Caco-2 (cell line): Measurements from ENCODE around the gene KIF16B. TPM values are rescaled to one million over a fixed set of nuclear protein-coding genes. Genes with fewer than 3 reads are reported as not detected.

Experiments
- BruUV-seq: library from RNA; stranded (reverse); fragments of 400-500 nt; replicated peaks from 2 replicates; lab custom pipeline; 2021; lab: Mats Ljungman, UMichigan
- CTCF ChIA-PET: fragments of 300-600 bp; sonication (Branson Sonifier 250); formaldehyde crosslinking; loops from one replicate; lab custom pipeline; 2022; ENCODE audit warnings: antibody characterized with exemption; lab: Charles Lee
- POLR2A ChIA-PET: fragments of 300-600 bp; sonication (Branson Sonifier 250); formaldehyde crosslinking; loops from one replicate; lab custom pipeline; 2022; ENCODE audit warnings: antibody characterized with exemption; lab: Charles Lee
- DNase-seq, 2 experiments: peaks; one replicate each; pipeline versions ENCODE4 v3.0.0 to v3.0.0-alpha.2; 2020 to 2022
- H3K27me3 ChIP-seq: replicated peaks from 2 replicates; pipeline ENCODE4 v1.6.0; 2011; ENCODE audit warnings: low read length; ENCODE audit not compliant: control insufficient read depth, insufficient read depth
- H3K36me3 ChIP-seq: 2 replicates; pipeline ENCODE4 v1.5.1; 2011; ENCODE audit warnings: low read length; ENCODE audit not compliant: control insufficient read depth, insufficient read depth
- H3K4me1 ChIP-seq: fragments of 250-450 bp; sonication (Bioruptor Pico); 2 replicates; pipeline ENCODE4 v1.5.1; 2020; ENCODE audit warnings: mild to moderate bottlenecking
- H3K4me3 ChIP-seq: 2 replicates; pipeline ENCODE4 v1.5.1; 2011; ENCODE audit warnings: low read depth, mild to moderate bottlenecking, control low read depth, low read length
- H3K9me3 ChIP-seq: fragments of 250-450 bp; sonication (Bioruptor Pico); 2 replicates; pipeline ENCODE4 v1.5.1; 2020; ENCODE audit warnings: mild to moderate bottlenecking, moderate library complexity
- H3K27ac Mint-ChIP-seq: one replicate; pipeline ENCODE4 v1.8.0; 2022; ENCODE audit warnings: mixed read lengths; ENCODE audit not compliant: unreplicated experiment
- H3K27me3 Mint-ChIP-seq: one replicate; pipeline ENCODE4 v1.8.0; 2022; ENCODE audit warnings: mixed read lengths; ENCODE audit not compliant: insufficient read depth, unreplicated experiment
- H3K36me3 Mint-ChIP-seq: one replicate; pipeline ENCODE4 v1.8.0; 2022; ENCODE audit warnings: mild to moderate bottlenecking, mixed read lengths; ENCODE audit not compliant: insufficient read depth, unreplicated experiment
- H3K4me1 Mint-ChIP-seq: one replicate; pipeline ENCODE4 v1.8.0; 2022; ENCODE audit warnings: low read depth, mixed read lengths; ENCODE audit not compliant: unreplicated experiment
- H3K4me3 Mint-ChIP-seq: one replicate; pipeline ENCODE4 v1.8.0; 2022; ENCODE audit warnings: mild to moderate bottlenecking, moderate library complexity, mixed read lengths; ENCODE audit not compliant: unreplicated experiment
- H3K9me3 Mint-ChIP-seq: one replicate; pipeline ENCODE4 v1.8.0; 2022; ENCODE audit warnings: mixed read lengths; ENCODE audit not compliant: unreplicated experiment
- CTCF ChIP-seq, 2 experiments: fragments of 200-600 bp in 1 of 2; IDR thresholded peaks; 1 replicate in 1 of 2; 2 replicates in 1 of 2; pipeline versions ENCODE4 v1.5.1 to v1.8.0; 2011 to 2022; ENCODE audit warnings: antibody characterized with exemption in 1 of 2, control low read depth in 1 of 2, inconsistent platforms in 1 of 2, low read depth in 1 of 2, low read length in 1 of 2, mild to moderate bottlenecking in 1 of 2, moderate library complexity in 1 of 2; ENCODE audit not compliant: insufficient read depth in 1 of 2, severe bottlenecking in 1 of 2, unreplicated experiment in 1 of 2
- intact Hi-C: fragments of 100-400 bp; cut with micrococcal nuclease; formaldehyde crosslinking; loops from one replicate; pipeline ENCODE4 v1.10.0; 2022; ENCODE audit not compliant: unreplicated experiment
- total RNA-seq: library from RNA; stranded (reverse); gene quantifications from 2 replicates; pipeline ENCODE4 v1.2.3, GENCODE V29; 2022

KIF16B gene
- total RNA-seq, 1 experiment from 2014 or later = 11.3 TPM

DNA sequence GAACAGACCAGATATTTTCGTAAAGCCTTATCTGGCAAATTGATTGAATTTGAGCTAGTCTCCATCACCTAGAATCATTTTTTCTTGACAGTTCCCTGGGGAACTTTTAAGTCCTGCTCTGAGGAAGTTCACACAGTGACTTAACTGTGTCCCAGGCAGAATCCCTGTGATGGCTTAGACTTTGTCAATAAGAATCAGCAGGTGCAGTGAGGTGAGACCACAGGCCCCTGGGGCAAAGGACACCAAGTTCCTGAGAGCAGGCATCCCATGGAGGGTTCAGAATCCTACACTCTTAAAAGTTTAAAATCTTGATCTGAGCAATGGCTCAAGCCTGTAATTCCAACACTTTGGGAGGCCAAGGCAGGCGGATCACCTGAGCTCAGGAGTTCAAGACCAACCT lies 13.0 kb downstream of the KIF16B start:
- Mint-ChIP-seq H3K36me3 (no peaks in the 10 kb centered on the region), H3K9me3 (no peaks in the 10 kb centered on the region), H3K4me3 (no peak overlapping the region), H3K4me1 (peaks cover 10% of the 10 kb centered on the region), H3K27me3 (no peaks in the 10 kb centered on the region), H3K27ac (no peak overlapping the region)
- BruUV-seq = no TSS peak
- Histone ChIP-seq H3K36me3 (no peaks in the 10 kb centered on the region), H3K9me3 (no peaks in the 10 kb centered on the region), H3K4me1 (no peaks in the 10 kb centered on the region), H3K27me3 (no peaks in the 10 kb centered on the region), H3K4me3 (no peak overlapping the region)
- no peak for TF ChIP-seq CTCF (IDR thresholded peaks at IDR 0.05; ENCODE audit: insufficient read depth in 1 of 2, low read depth in 1 of 2, low read length in 1 of 2, severe bottlenecking in 1 of 2, unreplicated experiment in 1 of 2)
- ChIA-PET CTCF (no interaction called here), POLR2A (no interaction called here)
- intact Hi-C loops = no loop called here
- DNase-seq = no peak

DNA sequence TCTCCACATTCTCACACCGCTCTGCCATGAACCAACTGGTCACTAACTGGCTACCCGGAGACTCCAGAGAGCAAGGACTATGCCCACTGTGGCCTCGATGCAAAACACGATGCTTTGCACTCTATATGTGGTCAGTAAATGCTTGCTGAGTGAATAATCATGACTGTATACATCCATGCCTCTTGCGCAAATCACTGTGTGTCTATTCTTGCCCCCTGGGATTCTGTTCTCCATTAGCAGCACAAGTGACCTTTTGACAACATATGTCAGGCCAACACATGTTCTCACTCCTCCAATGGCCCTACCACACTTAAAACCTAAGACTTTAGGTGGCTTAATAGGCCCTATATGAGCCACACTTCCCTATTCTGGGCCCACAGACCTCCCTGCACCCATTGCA lies 16.9 kb downstream of the KIF16B start:
- ChIA-PET CTCF (no interaction called here), POLR2A (no interaction called here)
- DNase-seq = no peak
- Mint-ChIP-seq H3K4me3 (no peak overlapping the region), H3K27me3 (no peaks in the 10 kb centered on the region), H3K36me3 (peaks cover 5% of the 10 kb centered on the region), H3K27ac (no peak overlapping the region), H3K4me1 (no peaks in the 10 kb centered on the region), H3K9me3 (peaks cover 12% of the 10 kb centered on the region)
- H3K36me3 ChIP-seq = no peaks in the 10 kb centered on the region
- intact Hi-C loops = no loop called here
- BruUV-seq = no TSS peak
- peaks cover 10% of the 10 kb centered on the region for H3K9me3 ChIP-seq
- H3K4me1 ChIP-seq = no peaks in the 10 kb centered on the region
- no peaks in the 10 kb centered on the region for H3K27me3 ChIP-seq
- no peak for TF ChIP-seq CTCF (IDR thresholded peaks at IDR 0.05; ENCODE audit: insufficient read depth in 1 of 2, low read depth in 1 of 2, low read length in 1 of 2, severe bottlenecking in 1 of 2, unreplicated experiment in 1 of 2)
- H3K4me3 ChIP-seq = no peak overlapping the region

DNA sequence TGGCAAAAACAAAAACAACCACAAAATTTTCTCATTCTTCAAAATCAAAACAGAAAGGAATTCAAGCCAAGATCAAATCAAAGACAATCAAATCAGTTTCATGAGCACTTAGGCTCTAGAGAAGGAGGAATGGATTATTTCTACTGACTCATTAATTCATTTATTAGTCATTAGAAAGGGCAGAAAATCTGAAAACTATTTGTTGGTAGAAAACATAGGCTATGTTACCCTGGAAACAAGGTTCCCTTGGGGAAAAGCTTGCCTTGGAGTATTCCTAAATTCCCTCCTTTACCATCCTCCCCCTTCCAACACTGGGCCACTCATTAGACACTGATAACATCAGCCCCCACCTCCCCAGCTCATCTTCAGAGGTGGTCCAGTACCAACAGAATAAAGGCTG lies 17.5 kb downstream of the KIF16B start:
- Histone ChIP-seq H3K9me3 (peaks cover 10% of the 10 kb centered on the region), H3K4me3 (no peak overlapping the region), H3K4me1 (no peaks in the 10 kb centered on the region), H3K27me3 (no peaks in the 10 kb centered on the region), H3K36me3 (no peaks in the 10 kb centered on the region)
- Mint-ChIP-seq H3K27ac (no peak overlapping the region), H3K36me3 (peaks cover 5% of the 10 kb centered on the region), H3K27me3 (no peaks in the 10 kb centered on the region), H3K9me3 (peaks cover 12% of the 10 kb centered on the region), H3K4me3 (no peak overlapping the region), H3K4me1 (no peaks in the 10 kb centered on the region)
- BruUV-seq = no TSS peak
- POLR2A ChIA-PET = no interaction called here
- CTCF ChIA-PET = no interaction called here
- no peak for DNase-seq
- no peak for TF ChIP-seq CTCF (IDR thresholded peaks at IDR 0.05; ENCODE audit: insufficient read depth in 1 of 2, low read depth in 1 of 2, low read length in 1 of 2, severe bottlenecking in 1 of 2, unreplicated experiment in 1 of 2)
- intact Hi-C loops = no loop called here
